Gastroesophageal sphincter (tissue), 4 donors: ENCODE measurements around the gene SDS. TPM values are rescaled to one million over a fixed set of nuclear protein-coding genes. Genes with fewer than 3 reads are reported as not detected.

ENCODE experiments used
- ATAC-seq: fragments of 150-250 bp; one replicate; pipeline ENCODE4 v1.9.1; 2016; ENCODE audit warnings: mild to moderate bottlenecking, moderate library complexity
- H3K27ac ChIP-seq, 4 donors: fragments of 200-600 bp; sonication (generic) in 3 of 4; 1 replicate in 3 of 4; 2 replicates in 1 of 4; pipeline ENCODE4 v1.5.1; 2016 to 2019
- H3K27me3 ChIP-seq: fragments of 200-600 bp; sonication (generic); one replicate; pipeline ENCODE4 v1.5.1; 2019
- H3K36me3 ChIP-seq, 2 donors: fragments of 200-600 bp; sonication (generic); one replicate each; pipeline ENCODE4 v1.5.1; 2019; ENCODE audit warnings: control low read depth in 1 of 2
- H3K4me1 ChIP-seq, 3 donors: fragments of 200-600 bp; sonication (generic); 1 replicate in 2 of 3; 2 replicates in 1 of 3; pipeline ENCODE4 v1.5.1; 2016 to 2019; ENCODE audit warnings: control low read depth in 2 of 3
- H3K4me3 ChIP-seq, 2 donors: fragments of 200-600 bp; sonication (generic); one replicate each; pipeline ENCODE4 v1.5.1; 2019; ENCODE audit warnings: mild to moderate bottlenecking in 1 of 2, moderate library complexity in 1 of 2
- H3K9me3 ChIP-seq, 3 donors: fragments of 200-600 bp; sonication (generic); one replicate each; pipeline ENCODE4 v1.5.1; 2017 to 2019; ENCODE audit warnings: control low read depth in 2 of 3
- CTCF ChIP-seq, 4 experiments: fragments of 200-600 bp in 2 of 4; fragments of 450-650 bp in 2 of 4; sonication (generic) in 1 of 4; IDR thresholded peaks; one replicate each; pipeline ENCODE4 v1.5.1; 2017 to 2019; ENCODE audit warnings: antibody characterized with exemption in 4 of 4, mild to moderate bottlenecking in 2 of 4, moderate library complexity in 2 of 4
- EP300 ChIP-seq: sonication (generic); formaldehyde crosslinking; IDR thresholded peaks from one replicate; pipeline ENCODE4 v1.6.1; 2017; ENCODE audit warnings: antibody characterized with exemption, mild to moderate bottlenecking
- POLR2A ChIP-seq, 2 donors: fragments of 450-650 bp; IDR thresholded peaks; one replicate each; pipeline ENCODE4 v1.6.1; 2017; ENCODE audit warnings: antibody characterized with exemption in 2 of 2, mild to moderate bottlenecking in 2 of 2, moderate library complexity in 1 of 2
- POLR2AphosphoS5 ChIP-seq: sonication (generic); formaldehyde crosslinking; IDR thresholded peaks from one replicate; pipeline ENCODE4 v1.6.1; 2017; ENCODE audit warnings: antibody characterized with exemption
- WGBS, 2 donors: methylation state at CpG; one replicate each; pipeline ENCODE4 v1.1.5; 2018; ENCODE audit warnings: low coverage in 1 of 2; 5-methylcytosine and 5-hydroxymethylcytosine counted together
- total RNA-seq, 4 donors: library from RNA; depleted of rRNA; stranded (reverse); fragments of >200 nt; gene quantifications; one replicate each; pipeline ENCODE4 v1.1.0, GENCODE V29; 2016

The SDS gene
- total RNA-seq, 4 donors from 2014 or later = 0.39 to 5.5 TPM; not detected in 2

GRCh38 chr12:113408756-113409298, 5.1 kb upstream of the SDS start:
- peaks cover 0 to 10% (median 0%) of the 10 kb centered on the region in 3 donors for H3K4me1 ChIP-seq
- peaks cover 33% of the 10 kb centered on the region for H3K27me3 ChIP-seq
- no peak for TF ChIP-seq EP300
- no peak for TF ChIP-seq POLR2A (IDR thresholded peaks at IDR 0.05)
- no peak for TF ChIP-seq POLR2AphosphoS5
- no peak for TF ChIP-seq CTCF (IDR thresholded peaks at IDR 0.05)
- no peak overlapping the region for H3K27ac ChIP-seq
- H3K4me3 ChIP-seq = no peak overlapping the region
- H3K9me3 ChIP-seq = no peaks in the 10 kb centered on the region
- no peak for ATAC-seq
- H3K36me3 ChIP-seq = no peaks in the 10 kb centered on the region
- WGBS, 2 donors = 67 to 77% methylated on average over 1 to 6 of the region's 11 CpGs

GRCh38 chr12:113407931-113408600, 4.4 kb upstream of the SDS start:
- peaks cover 0 to 12% (median 0%) of the 10 kb centered on the region in 3 donors for H3K4me1 ChIP-seq
- TF ChIP-seq POLR2A (IDR thresholded peaks at IDR 0.05) (no peak), CTCF (IDR thresholded peaks at IDR 0.05) (no peak), POLR2AphosphoS5 (no peak), EP300 (no peak)
- no peak overlapping the region for H3K4me3 ChIP-seq
- WGBS, 2 donors = 51 to 88% methylated on average over 4 to 6 of the region's 6 CpGs
- H3K9me3 ChIP-seq = no peaks in the 10 kb centered on the region
- no peaks in the 10 kb centered on the region for H3K36me3 ChIP-seq
- no peak for ATAC-seq
- no peak overlapping the region for H3K27ac ChIP-seq
- H3K27me3 ChIP-seq = peaks cover 38% of the 10 kb centered on the region

- no peak for TF ChIP-seq POLR2AphosphoS5
- TF ChIP-seq POLR2A (IDR thresholded peaks at IDR 0.05) = no peak
- no peak for TF ChIP-seq CTCF (IDR thresholded peaks at IDR 0.05)
- TF ChIP-seq EP300 = no peak
- Histone ChIP-seq H3K4me1 (peaks cover 0 to 12% (median 0%) of the 10 kb centered on the region in 3 donors), H3K27me3 (peaks cover 49% of the 10 kb centered on the region), H3K4me3 (no peak overlapping the region), H3K9me3 (no peaks in the 10 kb centered on the region), H3K27ac (no peak overlapping the region), H3K36me3 (no peaks in the 10 kb centered on the region)
- ATAC-seq = no peak
- 66 to 78% methylated on average over 3 of the region's 3 CpGs for WGBS, 2 donors
These were observed 2.0 kb upstream of the SDS start for GRCh38 chr12:113405694-113406093.

- no peak overlapping the region for H3K4me3 ChIP-seq
- H3K27me3 ChIP-seq = peaks cover 59% of the 10 kb centered on the region
- no peaks in the 10 kb centered on the region for H3K9me3 ChIP-seq
- no peak overlapping the region for H3K27ac ChIP-seq
- TF ChIP-seq EP300 = no peak
- TF ChIP-seq CTCF (IDR thresholded peaks at IDR 0.05) = no peak
- TF ChIP-seq POLR2A (IDR thresholded peaks at IDR 0.05) = no peak
- no peak for TF ChIP-seq POLR2AphosphoS5
- H3K4me1 ChIP-seq = peaks cover 0 to 8% (median 0%) of the 10 kb centered on the region in 3 donors
- no peak for ATAC-seq
- WGBS, 2 donors = 75 to 100% methylated on average over 2 to 3 of the region's 23 CpGs
- H3K36me3 ChIP-seq = no peaks in the 10 kb centered on the region
These were observed 964 bp downstream of the SDS start for GRCh38 chr12:113402586-113403260.
